Neural progenitor cell (in vitro differentiated cells): Measurements from ENCODE around the gene KEAP1.

Experiments
- CTCF ChIP-seq: fragments of 200-600 bp; sonication (generic); IDR thresholded peaks from 2 replicates; pipeline ENCODE4 v1.5.1; 2017; ENCODE audit warnings: antibody characterized with exemption, mild to moderate bottlenecking
- EZH2phosphoT487 ChIP-seq: fragments of 200-600 bp; sonication (generic); IDR thresholded peaks from 2 replicates; pipeline ENCODE4 v1.6.1; 2017; ENCODE audit warnings: antibody characterized with exemption

GRCh38 chr19:10505583-10506229, 2.5 kb upstream of the KEAP1 start:
- TF ChIP-seq CTCF (peak; percentile 73), EZH2phosphoT487 (no peak)
